HG03064 (cell line): ENCODE measurements around the gene POLRMT.
A peak's percentile ranks its signal among the peaks of the same experiment; 100 is the strongest.

Source experiments
- ATAC-seq: cut with Tn5 transposase; IDR thresholded peaks from one replicate; pipeline ENCODE4 v1.9.1; 2021; ENCODE audit warnings: low read depth; ENCODE audit not compliant: unreplicated experiment

The POLRMT gene

GRCh38 chr19:583198-583967 is 50.0 kb downstream of the POLRMT start:
- no peak for ATAC-seq

- no peak for ATAC-seq
These were observed 50.7 kb downstream of the POLRMT start for GRCh38 chr19:582497-583197.

- ATAC-seq: no peak
These were observed 51.8 kb downstream of the POLRMT start for GRCh38 chr19:581399-582111.

GRCh38 chr19:580274-580835 is 53.0 kb downstream of the POLRMT start:
- ATAC-seq: no peak

GRCh38 chr19:579842-580155 is 53.5 kb downstream of the POLRMT start:
- ATAC-seq: no peak

GRCh38 chr19:579111-579841 is 54.1 kb downstream of the POLRMT start:
- no peak for ATAC-seq

GRCh38 chr19:577439-578392 is 55.6 kb downstream of the POLRMT start:
- ATAC-seq: no peak

- ATAC-seq: no peak
These were observed 56.4 kb downstream of the POLRMT start for GRCh38 chr19:576768-577438.

- ATAC-seq: no peak
These were observed 57.5 kb downstream of the POLRMT start for GRCh38 chr19:575527-576506.

GRCh38 chr19:574658-575526 is 58.4 kb downstream of the POLRMT start:
- ATAC-seq: no peak

- no peak for ATAC-seq
These were observed 59.9 kb downstream of the POLRMT start for GRCh38 chr19:573519-573825.

GRCh38 chr19:572743-573518 is 60.4 kb downstream of the POLRMT start:
- ATAC-seq: peak; percentile 27

- peak; percentile 38 for ATAC-seq
These were observed 61.1 kb downstream of the POLRMT start, which contains the start of gene BSG for GRCh38 chr19:572140-572742. Gene BSG, plus strand, starts transcription at chr19:572596. Its CDS starts 39 bp downstream, at chr19:572635.

GRCh38 chr19:571566-571974 is 61.8 kb downstream of the POLRMT start:
- peak; percentile 6 for ATAC-seq

- ATAC-seq: no peak
These were observed 62.3 kb downstream of the POLRMT start for GRCh38 chr19:570937-571565.
